Ishikawa (cell line): ENCODE data around the gene SAMD8.

Source experiments
- CEBPB ChIP-seq: IDR thresholded peaks from 2 replicates; pipeline ENCODE4 v1.6.1; 2012
- CREB1 ChIP-seq: IDR thresholded peaks from 2 replicates; pipeline ENCODE4 v1.6.1; 2012; ENCODE audit warnings: low read depth
- EGR1 ChIP-seq: IDR thresholded peaks from 2 replicates; pipeline ENCODE4 v1.6.1; 2012
- EP300 ChIP-seq: IDR thresholded peaks from 2 replicates; pipeline ENCODE4 v1.6.1; 2012; ENCODE audit warnings: borderline replicate concordance
- RAD21 ChIP-seq: IDR thresholded peaks from 2 replicates; pipeline ENCODE4 v1.6.1; 2012; ENCODE audit warnings: low read depth
- TAF1 ChIP-seq: IDR thresholded peaks from 2 replicates; pipeline ENCODE4 v1.6.1; 2012; ENCODE audit warnings: low read depth, mild to moderate bottlenecking
- TCF12 ChIP-seq: IDR thresholded peaks from 2 replicates; pipeline ENCODE4 v1.6.1; 2012; ENCODE audit warnings: low read depth
- YY1 ChIP-seq: IDR thresholded peaks from 2 replicates; pipeline ENCODE4 v1.6.1; 2012; ENCODE audit warnings: low read depth
- ZBTB7A ChIP-seq: IDR thresholded peaks from 2 replicates; pipeline ENCODE4 v1.6.1; 2012; ENCODE audit warnings: low read depth
- TF ChIP-seq, protein P1 (sequence below): IDR thresholded peaks from 2 replicates; pipeline ENCODE4 v1.6.1; 2012; ENCODE audit warnings: low read depth, mild to moderate bottlenecking

DNA sequence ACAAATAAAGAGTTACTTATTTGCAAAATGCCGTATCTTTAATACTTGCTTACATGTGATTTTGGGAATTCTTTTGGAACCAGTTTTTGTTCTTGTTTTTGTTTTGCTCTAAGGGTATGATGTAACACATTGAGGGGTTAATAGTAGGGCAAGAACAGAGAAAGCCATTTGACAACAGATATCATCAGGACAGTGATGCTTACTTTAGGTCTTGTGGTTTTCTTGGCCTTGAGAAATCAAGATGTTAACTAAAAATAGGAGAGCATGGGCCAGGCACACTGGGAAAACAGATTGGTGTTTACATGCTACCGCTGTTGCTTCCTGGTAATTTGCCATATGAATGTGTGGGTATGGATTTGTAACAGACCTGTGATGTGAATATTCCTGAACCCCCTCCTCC is 3.7 kb downstream of the SAMD8 start:
- TF ChIP-seq TCF12: no peak
- TF ChIP-seq RAD21: no peak
- TF ChIP-seq EP300: no peak
- no peak for TF ChIP-seq TAF1
- TF ChIP-seq YY1: no peak
- TF ChIP-seq, protein P1, sequence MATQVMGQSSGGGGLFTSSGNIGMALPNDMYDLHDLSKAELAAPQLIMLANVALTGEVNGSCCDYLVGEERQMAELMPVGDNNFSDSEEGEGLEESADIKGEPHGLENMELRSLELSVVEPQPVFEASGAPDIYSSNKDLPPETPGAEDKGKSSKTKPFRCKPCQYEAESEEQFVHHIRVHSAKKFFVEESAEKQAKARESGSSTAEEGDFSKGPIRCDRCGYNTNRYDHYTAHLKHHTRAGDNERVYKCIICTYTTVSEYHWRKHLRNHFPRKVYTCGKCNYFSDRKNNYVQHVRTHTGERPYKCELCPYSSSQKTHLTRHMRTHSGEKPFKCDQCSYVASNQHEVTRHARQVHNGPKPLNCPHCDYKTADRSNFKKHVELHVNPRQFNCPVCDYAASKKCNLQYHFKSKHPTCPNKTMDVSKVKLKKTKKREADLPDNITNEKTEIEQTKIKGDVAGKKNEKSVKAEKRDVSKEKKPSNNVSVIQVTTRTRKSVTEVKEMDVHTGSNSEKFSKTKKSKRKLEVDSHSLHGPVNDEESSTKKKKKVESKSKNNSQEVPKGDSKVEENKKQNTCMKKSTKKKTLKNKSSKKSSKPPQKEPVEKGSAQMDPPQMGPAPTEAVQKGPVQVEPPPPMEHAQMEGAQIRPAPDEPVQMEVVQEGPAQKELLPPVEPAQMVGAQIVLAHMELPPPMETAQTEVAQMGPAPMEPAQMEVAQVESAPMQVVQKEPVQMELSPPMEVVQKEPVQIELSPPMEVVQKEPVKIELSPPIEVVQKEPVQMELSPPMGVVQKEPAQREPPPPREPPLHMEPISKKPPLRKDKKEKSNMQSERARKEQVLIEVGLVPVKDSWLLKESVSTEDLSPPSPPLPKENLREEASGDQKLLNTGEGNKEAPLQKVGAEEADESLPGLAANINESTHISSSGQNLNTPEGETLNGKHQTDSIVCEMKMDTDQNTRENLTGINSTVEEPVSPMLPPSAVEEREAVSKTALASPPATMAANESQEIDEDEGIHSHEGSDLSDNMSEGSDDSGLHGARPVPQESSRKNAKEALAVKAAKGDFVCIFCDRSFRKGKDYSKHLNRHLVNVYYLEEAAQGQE: no peak
- TF ChIP-seq CEBPB: no peak
- TF ChIP-seq CREB1: no peak
- TF ChIP-seq EGR1: no peak
- TF ChIP-seq ZBTB7A: no peak
